Endothelial cell of hepatic sinusoid (primary cell): ENCODE results near the gene TRIM32.

Experiments
- in situ Hi-C: cut with HindIII; loops from 2 replicates; pipeline ENCODE4 v1.10.0; 2017; ENCODE audit warnings: low sequenced_read_pairs

Gene TRIM32

GRCh38 chr9:116687074-116687753 is at the start of gene TRIM32:
Gene TRIM32, plus strand, starts transcription at chr9:116687305. Its CDS starts 10,438 bp downstream, at chr9:116697743.
- in situ Hi-C loops, result no loop called here

GRCh38 chr9:116639251-116639741 is 47.8 kb upstream of the TRIM32 start:
- in situ Hi-C loops, result no loop called here

- in situ Hi-C loops, result loop anchor here (5.0 kb wide), 1 partner anchor 59 kb away; no protein-coding TSS in a partner anchor
Observed at GRCh38 chr9:116641292-116642059, 45.6 kb upstream of the TRIM32 start.

- in situ Hi-C loops, result loop anchor here (5.0 kb wide), 1 partner anchor 61 kb away; no protein-coding TSS in a partner anchor
Observed at GRCh38 chr9:116643691-116644090, 43.4 kb upstream of the TRIM32 start.

GRCh38 chr9:116644091-116644688 is 42.9 kb upstream of the TRIM32 start:
- in situ Hi-C loops, result loop anchor here (5.0 kb wide), 1 partner anchor 62 kb away; no protein-coding TSS in a partner anchor

- in situ Hi-C loops, result no loop called here
Observed at GRCh38 chr9:116646661-116647514, 40.2 kb upstream of the TRIM32 start.

- in situ Hi-C loops, result no loop called here
Observed at GRCh38 chr9:116647515-116647809, 39.6 kb upstream of the TRIM32 start.

GRCh38 chr9:116653348-116654058 is 33.6 kb upstream of the TRIM32 start:
- in situ Hi-C loops, result loop anchor here (25.0 kb wide), 1 partner anchor 1066 kb away; no protein-coding TSS in a partner anchor

GRCh38 chr9:116654059-116654355 is 33.1 kb upstream of the TRIM32 start:
- in situ Hi-C loops, result loop anchor here (25.0 kb wide), 1 partner anchor 1067 kb away; no protein-coding TSS in a partner anchor

GRCh38 chr9:116656501-116656971 is 30.6 kb upstream of the TRIM32 start:
- in situ Hi-C loops, result loop anchor here (25.0 kb wide), 1 partner anchor 1069 kb away; no protein-coding TSS in a partner anchor

- in situ Hi-C loops, result loop anchor here (25.0 kb wide), 1 partner anchor 1070 kb away; no protein-coding TSS in a partner anchor
Observed at GRCh38 chr9:116656977-116657376, 30.1 kb upstream of the TRIM32 start.

GRCh38 chr9:116658265-116658664 is 28.8 kb upstream of the TRIM32 start:
- in situ Hi-C loops, result loop anchor here (25.0 kb wide), 1 partner anchor 1071 kb away; no protein-coding TSS in a partner anchor

- in situ Hi-C loops, result loop anchor here (25.0 kb wide), 1 partner anchor 1074 kb away; no protein-coding TSS in a partner anchor
Observed at GRCh38 chr9:116661037-116661954, 25.8 kb upstream of the TRIM32 start.

- in situ Hi-C loops, result loop anchor here (25.0 kb wide), 1 partner anchor 1075 kb away; no protein-coding TSS in a partner anchor
Observed at GRCh38 chr9:116662646-116663310, 24.3 kb upstream of the TRIM32 start.

- in situ Hi-C loops, result loop anchor here (25.0 kb wide), 1 partner anchor 1076 kb away; no protein-coding TSS in a partner anchor
Observed at GRCh38 chr9:116663581-116663980, 23.5 kb upstream of the TRIM32 start.

- in situ Hi-C loops, result loop anchor here (25.0 kb wide), 1 partner anchor 1082 kb away; no protein-coding TSS in a partner anchor
Observed at GRCh38 chr9:116668970-116669695, 18.0 kb upstream of the TRIM32 start.

- in situ Hi-C loops, result loop anchor here (25.0 kb wide), 1 partner anchor 1084 kb away; no protein-coding TSS in a partner anchor
Observed at GRCh38 chr9:116671605-116672004, 15.5 kb upstream of the TRIM32 start.
